ENCODE results near the gene INAFM2. TPM values are rescaled to one million over a fixed set of nuclear protein-coding genes. Genes with fewer than 3 reads are reported as not detected.

INAFM2 gene
- total RNA-seq, 1 donor from 2014 or later: 19.2 TPM

DNA sequence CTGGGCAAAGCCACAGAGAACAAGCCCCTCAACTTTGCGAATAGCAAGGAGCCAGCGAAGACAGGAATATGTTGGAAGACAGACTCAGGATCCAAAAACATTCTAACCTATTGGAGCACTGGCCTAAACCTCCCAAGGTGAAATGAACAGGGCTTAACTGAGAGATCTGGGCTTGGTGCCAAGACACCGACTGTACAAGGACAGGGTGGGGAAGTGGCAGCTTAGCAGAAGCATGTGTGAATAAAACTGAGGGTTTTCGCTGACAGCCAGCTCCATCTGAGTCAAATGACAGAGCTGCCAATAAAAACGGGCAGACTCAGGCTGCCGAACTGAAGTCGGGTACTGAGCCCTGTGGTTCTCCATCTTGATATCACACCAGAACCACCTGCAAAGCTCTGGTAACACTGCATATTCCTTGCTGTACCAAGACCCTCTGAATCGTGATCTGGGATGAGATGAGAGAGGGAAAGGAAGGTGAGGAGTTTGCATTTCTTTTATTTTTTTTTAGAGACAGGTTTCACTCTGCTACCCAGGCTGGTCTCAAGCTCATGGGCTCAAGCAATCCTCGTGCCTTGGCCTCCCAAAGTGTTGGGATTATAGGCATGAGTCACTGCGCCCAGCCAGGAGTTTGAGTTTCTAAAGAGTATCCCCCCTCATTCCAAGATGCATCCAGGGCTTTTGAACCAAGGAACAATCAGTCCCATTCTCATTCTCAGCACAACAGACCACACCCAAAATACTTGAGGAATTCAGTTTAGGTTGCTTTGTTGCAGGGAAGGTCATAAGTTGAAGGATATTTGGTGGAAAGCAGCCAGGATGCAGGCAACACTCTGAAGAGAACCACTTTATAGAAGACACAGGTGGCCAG lies 9.7 kb upstream of the INAFM2 start:
- H3K27ac Mint-ChIP-seq: no peak overlapping the region
- no peaks in the 10 kb centered on the region for H3K36me3 Mint-ChIP-seq
- no peaks in the 10 kb centered on the region for H3K9me3 Mint-ChIP-seq
- TF ChIP-seq, protein P1, sequence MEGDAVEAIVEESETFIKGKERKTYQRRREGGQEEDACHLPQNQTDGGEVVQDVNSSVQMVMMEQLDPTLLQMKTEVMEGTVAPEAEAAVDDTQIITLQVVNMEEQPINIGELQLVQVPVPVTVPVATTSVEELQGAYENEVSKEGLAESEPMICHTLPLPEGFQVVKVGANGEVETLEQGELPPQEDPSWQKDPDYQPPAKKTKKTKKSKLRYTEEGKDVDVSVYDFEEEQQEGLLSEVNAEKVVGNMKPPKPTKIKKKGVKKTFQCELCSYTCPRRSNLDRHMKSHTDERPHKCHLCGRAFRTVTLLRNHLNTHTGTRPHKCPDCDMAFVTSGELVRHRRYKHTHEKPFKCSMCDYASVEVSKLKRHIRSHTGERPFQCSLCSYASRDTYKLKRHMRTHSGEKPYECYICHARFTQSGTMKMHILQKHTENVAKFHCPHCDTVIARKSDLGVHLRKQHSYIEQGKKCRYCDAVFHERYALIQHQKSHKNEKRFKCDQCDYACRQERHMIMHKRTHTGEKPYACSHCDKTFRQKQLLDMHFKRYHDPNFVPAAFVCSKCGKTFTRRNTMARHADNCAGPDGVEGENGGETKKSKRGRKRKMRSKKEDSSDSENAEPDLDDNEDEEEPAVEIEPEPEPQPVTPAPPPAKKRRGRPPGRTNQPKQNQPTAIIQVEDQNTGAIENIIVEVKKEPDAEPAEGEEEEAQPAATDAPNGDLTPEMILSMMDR (IDR thresholded peaks at IDR 0.05; ENCODE audit: unreplicated experiment): no peak
- no peak for DNase-seq (ENCODE audit: low spot score in 2 of 2, unreplicated experiment in 2 of 2)
- H3K4me1 Mint-ChIP-seq: peaks cover 21% of the 10 kb centered on the region
- peaks cover 27% of the 10 kb centered on the region for H3K27me3 Mint-ChIP-seq (ENCODE audit: low read depth)
- H3K4me3 Mint-ChIP-seq: no peak overlapping the region

DNA sequence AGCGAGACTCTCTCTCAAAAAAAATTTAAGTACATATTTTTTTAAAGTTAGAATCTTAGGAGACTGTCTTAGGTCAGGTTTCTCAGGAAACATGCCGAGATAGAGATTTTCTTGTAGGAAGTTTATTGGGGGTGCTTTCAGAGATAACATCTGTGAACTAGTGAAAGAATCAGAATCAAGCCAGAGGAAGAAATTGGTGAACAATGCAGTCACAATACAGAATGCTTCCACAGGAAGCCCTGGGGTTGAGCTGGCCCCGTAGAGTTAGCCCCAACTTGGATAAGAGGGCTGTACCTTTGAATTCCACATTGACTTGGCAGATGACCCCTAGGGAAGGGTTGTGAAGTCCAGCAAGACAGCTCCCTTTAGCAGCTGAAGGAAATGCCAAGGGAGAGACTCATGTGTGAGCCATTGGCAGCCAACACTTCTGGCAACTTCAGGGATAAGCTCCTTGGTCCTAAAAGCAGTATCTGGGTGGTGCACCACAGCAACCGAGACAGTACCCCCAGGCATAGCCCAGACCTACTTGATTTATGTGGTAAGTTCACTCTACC lies 8.7 kb upstream of the INAFM2 start:
- peaks cover 27% of the 10 kb centered on the region for H3K27me3 Mint-ChIP-seq (ENCODE audit: low read depth)
- H3K4me1 Mint-ChIP-seq: peaks cover 10% of the 10 kb centered on the region
- H3K27ac Mint-ChIP-seq: no peak overlapping the region
- no peaks in the 10 kb centered on the region for H3K36me3 Mint-ChIP-seq
- DNase-seq (ENCODE audit: low spot score in 2 of 2, unreplicated experiment in 2 of 2): no peak
- TF ChIP-seq, protein P1 (IDR thresholded peaks at IDR 0.05; ENCODE audit: unreplicated experiment): no peak
- H3K9me3 Mint-ChIP-seq: no peaks in the 10 kb centered on the region
- H3K4me3 Mint-ChIP-seq: no peak overlapping the region

DNA sequence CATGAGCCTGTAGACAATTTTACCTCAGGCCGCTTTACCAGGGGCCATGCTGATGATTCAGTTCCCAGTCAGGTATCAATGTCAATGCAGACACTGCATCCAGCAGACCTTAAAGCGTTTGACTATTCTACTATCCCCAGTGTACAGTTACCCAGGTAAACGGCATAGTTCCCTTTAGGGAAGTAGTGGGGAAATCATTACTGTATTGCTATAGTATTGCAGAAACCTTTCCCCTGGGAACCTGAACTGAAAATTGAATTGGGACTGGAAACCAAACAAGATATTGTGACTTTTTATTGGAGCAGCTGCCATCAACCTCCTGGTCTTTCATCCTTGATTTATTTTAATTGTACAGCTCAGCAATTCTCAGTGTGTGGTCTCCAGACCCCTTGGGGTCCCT lies 6.6 kb upstream of the INAFM2 start:
- no peak for DNase-seq (ENCODE audit: low spot score in 2 of 2, unreplicated experiment in 2 of 2)
- H3K4me1 Mint-ChIP-seq: peaks cover 17% of the 10 kb centered on the region
- no peaks in the 10 kb centered on the region for H3K9me3 Mint-ChIP-seq
- TF ChIP-seq, protein P1 (IDR thresholded peaks at IDR 0.05; ENCODE audit: unreplicated experiment): no peak
- H3K4me3 Mint-ChIP-seq: no peak overlapping the region
- peaks cover 20% of the 10 kb centered on the region for H3K27me3 Mint-ChIP-seq (ENCODE audit: low read depth)
- no peaks in the 10 kb centered on the region for H3K36me3 Mint-ChIP-seq
- H3K27ac Mint-ChIP-seq: no peak overlapping the region

DNA sequence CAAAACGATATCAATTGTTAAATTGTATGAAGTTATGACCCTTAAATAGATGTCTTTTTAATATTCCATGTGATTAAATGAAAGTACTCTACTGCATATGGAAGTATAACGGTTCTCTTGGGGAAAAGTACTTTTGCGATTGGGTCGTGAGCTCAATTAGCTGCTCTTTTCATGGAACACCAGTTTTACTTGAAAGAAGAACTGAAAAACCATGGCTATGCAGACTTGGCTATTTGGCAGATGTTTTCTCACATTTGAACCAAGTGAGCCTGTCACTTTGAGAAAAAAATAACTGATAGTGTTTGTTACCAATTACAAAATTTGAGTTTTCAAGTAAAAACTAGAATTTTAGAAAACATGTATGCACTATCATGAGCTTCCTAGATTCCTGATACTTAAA lies 5.9 kb upstream of the INAFM2 start:
- H3K27me3 Mint-ChIP-seq (ENCODE audit: low read depth): peaks cover 14% of the 10 kb centered on the region
- no peak for DNase-seq (ENCODE audit: low spot score in 2 of 2, unreplicated experiment in 2 of 2)
- no peaks in the 10 kb centered on the region for H3K36me3 Mint-ChIP-seq
- H3K27ac Mint-ChIP-seq: no peak overlapping the region
- TF ChIP-seq, protein P1 (IDR thresholded peaks at IDR 0.05; ENCODE audit: unreplicated experiment): no peak
- H3K4me1 Mint-ChIP-seq: peaks cover 24% of the 10 kb centered on the region
- H3K4me3 Mint-ChIP-seq: no peak overlapping the region
- H3K9me3 Mint-ChIP-seq: no peaks in the 10 kb centered on the region

DNA sequence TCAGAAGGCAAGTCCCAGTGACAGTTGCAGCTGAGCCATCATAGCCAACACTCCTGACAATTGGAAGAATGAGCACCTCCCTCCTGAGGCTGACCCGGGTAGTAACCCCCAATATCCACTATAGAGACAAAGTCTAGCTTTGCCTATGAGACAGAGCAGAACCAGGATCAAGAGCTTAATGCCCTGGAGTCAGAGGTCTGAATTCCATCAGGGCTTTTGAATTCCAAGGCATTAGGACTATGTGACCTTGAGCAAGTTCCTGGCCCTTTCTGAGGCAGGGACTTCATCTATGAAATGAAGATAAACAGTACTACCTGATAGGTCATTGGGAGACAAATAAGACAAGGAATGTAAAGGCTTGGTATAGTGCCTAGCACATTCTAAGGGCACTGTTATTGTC lies 3.1 kb upstream of the INAFM2 start:
- Mint-ChIP-seq H3K27me3 (ENCODE audit: low read depth) (peaks cover 2% of the 10 kb centered on the region), H3K9me3 (no peaks in the 10 kb centered on the region), H3K27ac (no peak overlapping the region), H3K36me3 (no peaks in the 10 kb centered on the region), H3K4me3 (no peak overlapping the region), H3K4me1 (peaks cover 30% of the 10 kb centered on the region)
- TF ChIP-seq, protein P1 (IDR thresholded peaks at IDR 0.05; ENCODE audit: unreplicated experiment): no peak
- no peak for DNase-seq (ENCODE audit: low spot score in 2 of 2, unreplicated experiment in 2 of 2)
